ENCODE data around the gene AP5S1. TPM values are rescaled to one million over a fixed set of nuclear protein-coding genes. Genes with fewer than 3 reads are reported as not detected.
"Not testable (repeated sequence)": the region's sequence is repeated elsewhere in the genome, so short reads cannot be mapped to it uniquely, and the experiment has no call there.

Gene AP5S1
- polyA plus RNA-seq, 10 donors = 6.8 to 10.2 (median 8.3) TPM

DNA sequence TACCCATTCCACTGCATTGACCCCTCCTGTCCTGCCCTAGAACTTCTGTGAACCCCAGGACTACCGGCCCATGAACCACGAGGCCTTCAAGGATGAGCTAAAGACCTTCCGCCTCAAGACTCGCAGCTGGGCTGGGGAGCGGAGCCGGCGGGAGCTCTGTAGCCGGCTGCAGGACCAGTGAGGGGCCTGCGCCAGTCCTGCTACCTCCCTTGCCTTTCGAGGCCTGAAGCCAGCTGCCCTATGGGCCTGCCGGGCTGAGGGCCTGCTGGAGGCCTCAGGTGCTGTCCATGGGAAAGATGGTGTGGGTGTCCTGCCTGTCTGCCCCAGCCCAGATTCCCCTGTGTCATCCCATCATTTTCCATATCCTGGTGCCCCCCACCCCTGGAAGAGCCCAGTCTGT is 15.6 kb upstream of the AP5S1 start:
- no peak for DNase-seq

GRCh38 chr20:3808544-3808943 is 11.8 kb upstream of the AP5S1 start:
- DNase-seq = no peak

DNA sequence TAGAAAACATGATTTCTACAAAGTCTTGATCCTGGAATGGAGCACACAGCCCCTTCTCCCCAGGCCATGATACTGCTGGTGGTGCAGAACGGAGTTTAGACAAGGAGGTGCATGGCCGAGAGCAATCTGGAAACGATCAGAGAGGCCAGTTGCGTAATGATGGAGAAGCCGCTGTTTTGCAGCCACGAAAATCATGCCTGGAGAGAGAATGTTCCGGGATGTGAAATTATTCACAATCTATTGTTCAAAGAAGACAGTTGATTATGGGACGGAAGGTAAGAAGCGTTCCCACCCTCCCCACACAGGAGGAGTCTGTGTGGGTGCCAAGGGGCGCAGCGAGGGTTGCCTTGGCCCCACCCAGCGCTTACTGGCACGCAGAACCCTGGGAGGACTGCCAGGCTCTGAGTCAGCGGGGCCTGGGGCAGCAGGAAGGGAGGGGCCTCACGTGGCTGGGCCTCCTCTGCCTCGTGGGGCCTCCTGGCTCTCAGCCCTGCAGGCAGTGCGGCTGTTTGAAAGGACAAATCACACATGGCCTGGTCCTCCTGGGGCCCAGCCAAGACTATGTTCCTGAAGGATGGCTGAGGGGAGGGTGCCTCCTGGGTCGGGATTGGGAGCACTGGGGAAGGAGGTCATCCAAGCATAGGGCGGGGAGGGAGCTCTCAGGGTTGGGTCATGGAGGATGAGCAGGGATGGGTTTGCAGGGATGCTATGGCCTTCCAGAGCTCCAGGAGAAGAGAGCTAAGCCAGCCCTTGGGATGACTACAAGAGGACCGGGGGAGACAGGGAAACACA is 8.7 kb upstream of the AP5S1 start:
- peak; percentile 98 to 100 (median 99) for DNase-seq

GRCh38 chr20:3812259-3812681 is 8.1 kb upstream of the AP5S1 start:
- no peak for DNase-seq

GRCh38 chr20:3812975-3813847 is 7.1 kb upstream of the AP5S1 start:
- DNase-seq = no peak

- no peak for DNase-seq
Observed at GRCh38 chr20:3813848-3814581, 6.3 kb upstream of the AP5S1 start.

GRCh38 chr20:3814928-3815495 is 5.3 kb upstream of the AP5S1 start:
- no peak for DNase-seq

- no peak for DNase-seq
Observed at GRCh38 chr20:3815703-3816315, 4.5 kb upstream of the AP5S1 start.

DNA sequence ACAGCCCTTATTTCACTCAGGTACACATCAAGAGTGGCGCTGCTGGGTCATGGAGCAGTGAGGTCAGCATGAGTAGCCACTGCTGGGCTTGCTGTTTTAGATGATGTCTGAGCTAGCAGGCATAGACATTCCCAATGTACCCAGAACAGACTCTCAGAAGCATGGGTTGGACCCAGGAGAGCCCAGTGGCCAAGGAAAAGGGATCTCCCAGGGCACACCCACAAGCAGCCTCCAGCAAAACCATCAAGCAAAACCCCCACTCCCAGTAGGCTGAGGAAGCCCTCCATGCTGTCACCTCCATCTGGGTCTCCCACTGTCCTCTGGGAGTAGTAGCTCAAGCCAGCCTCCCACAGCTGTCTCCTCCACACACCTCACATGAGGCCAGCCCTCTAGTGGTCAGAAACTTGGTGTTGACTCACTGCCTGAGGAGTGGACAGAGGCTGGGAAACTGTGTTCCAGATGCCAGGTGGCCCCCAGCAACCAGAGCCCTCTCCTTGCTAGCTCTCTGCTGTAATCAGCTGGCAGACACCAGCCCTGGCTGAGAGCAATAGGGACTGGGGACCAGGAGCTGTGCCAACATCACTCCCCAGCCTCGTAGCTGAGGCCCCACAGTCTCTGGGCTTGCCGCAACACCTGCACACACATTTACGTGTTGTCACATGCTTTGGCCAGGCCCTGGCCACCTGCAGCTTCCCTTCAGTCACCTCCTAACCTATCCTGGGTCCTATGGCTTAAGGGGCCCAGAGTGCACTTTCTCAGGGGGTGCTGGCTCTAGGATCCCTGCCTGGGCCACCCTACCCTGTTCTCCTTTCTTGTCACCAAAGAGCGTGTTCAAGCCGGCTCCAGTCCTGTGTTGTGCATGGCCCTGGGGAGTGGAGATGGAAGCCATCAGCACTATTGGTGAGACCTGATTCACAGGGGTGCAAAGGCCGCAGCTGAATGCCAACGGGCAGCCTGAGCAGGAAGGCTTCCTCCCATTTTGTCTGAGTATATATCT is 1.9 kb upstream of the AP5S1 start:
- peak in 2 of 3 donors; percentile 55 to 78 for DNase-seq

GRCh38 chr20:3819411-3820047 is 818 bp upstream of the AP5S1 start:
- DNase-seq = no peak

DNA sequence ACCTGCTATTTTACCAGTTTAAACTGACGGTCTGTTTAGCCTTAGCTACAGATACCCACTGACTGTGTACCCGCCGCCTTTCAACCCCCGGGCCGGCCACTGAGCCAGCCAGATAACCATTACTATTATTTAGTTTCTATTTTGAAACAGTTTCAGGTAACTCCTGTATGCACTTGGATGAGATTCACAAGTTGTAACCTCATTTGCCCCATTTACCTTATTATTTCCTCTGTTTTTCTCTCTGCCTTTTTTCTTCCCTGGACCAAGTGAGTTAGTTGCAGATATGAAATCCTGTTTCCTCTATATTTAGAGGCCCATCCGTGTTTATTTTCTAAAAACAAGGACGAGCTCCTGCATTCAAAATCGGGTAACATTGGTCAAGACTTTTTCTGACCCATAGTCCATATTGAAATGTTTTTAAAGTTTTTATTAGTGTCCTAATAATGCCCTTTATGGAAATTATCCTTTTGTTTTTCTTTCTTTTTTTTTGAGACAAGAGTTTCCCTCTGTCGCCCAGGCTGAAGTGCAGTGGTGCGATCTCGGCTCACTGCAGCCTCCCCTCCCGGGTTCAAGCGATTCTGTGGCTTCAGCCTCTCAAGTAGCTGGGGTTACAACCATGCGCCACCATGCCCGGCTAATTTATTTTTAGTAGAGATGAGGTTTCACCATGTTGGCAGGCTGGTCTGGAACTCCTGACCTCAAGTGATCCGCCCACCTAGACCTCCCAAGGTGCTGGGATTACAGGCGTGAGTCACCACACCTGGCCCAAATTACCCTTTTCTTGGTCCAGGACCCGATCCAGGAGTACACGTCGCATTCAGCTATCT is 767 bp downstream of the AP5S1 start:
- DNase-seq = no peak

DNA sequence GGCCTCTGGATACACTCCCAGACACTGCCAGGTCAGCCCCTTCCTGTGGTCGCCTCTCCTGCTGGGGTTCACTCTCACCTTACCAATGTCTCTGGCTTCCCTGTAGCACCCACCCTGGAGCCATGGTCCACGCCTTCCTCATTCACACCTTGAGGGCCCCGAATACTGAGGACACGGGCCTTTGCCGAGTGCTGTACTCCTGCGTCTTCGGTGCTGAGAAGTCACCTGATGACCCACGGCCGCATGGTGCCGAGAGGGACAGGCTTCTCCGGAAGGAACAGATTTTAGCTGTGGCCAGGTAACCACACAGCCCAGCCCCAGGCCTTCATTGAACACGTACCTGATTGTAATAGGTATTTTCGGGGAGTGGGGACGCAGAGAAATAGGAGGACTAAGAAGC is 1.6 kb downstream of the AP5S1 start:
- no peak for DNase-seq

DNA sequence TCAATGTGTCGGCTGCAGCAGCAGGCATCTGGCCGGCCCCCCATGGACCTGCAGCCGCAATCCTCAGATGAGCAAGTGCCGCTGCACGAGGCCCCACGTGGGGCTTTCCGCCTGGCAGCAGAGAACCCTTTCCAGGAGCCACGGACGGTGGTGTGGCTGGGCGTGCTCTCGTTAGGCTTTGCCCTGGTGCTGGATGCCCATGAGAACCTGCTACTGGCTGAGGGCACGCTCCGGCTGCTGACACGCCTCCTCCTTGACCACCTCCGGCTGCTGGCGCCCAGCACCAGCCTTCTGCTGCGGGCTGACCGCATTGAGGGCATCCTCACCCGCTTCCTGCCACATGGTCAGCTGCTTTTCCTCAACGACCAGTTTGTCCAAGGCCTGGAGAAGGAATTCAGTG is 3.5 kb downstream of the AP5S1 start:
- no peak for DNase-seq

GRCh38 chr20:3825526-3825925 is 5.2 kb downstream of the AP5S1 start:
- DNase-seq = no peak

GRCh38 chr20:3826420-3826819 is 6.1 kb downstream of the AP5S1 start:
- no peak for DNase-seq

DNA sequence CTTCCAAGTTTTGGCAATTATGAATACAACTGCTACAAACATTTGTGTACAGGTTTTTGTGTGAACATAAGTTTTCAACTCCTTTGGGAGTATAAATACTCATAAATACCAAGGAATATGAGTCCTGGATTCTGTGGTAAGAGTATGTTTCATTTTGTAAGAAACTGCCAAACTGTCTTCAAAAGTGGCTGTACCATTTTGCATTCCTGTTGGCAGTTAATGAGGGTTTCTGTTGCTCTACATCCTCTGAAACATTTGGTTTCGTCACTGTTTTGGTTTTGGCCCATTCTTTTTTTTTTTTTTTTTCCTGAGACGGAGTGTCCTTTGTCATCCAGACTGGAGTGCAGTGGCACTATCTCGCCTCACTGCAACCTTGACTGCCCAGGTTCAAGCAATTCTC is 8.5 kb downstream of the AP5S1 start:
- DNase-seq = no peak

- not testable (repeated sequence) for DNase-seq
Observed at GRCh38 chr20:3829891-3830290, 9.5 kb downstream of the AP5S1 start.

DNA sequence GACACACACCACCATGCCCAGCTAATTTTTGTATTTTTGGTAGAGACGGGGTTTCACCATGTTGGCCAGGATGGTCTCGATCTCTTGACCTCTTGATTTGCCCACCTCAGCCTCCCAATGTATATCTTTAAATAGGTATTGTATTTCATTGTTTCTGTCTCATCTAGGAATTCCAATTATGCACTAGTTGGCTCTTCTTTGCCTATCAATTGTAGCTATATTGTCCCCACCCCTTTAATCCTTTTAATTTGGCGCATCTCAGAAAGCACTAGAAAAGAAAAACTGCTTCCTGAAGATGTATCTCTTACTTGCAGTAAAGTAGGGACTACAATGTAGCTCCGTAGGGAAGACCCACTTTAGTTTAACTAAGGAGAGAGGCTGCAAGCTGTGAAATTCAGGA is 15.8 kb downstream of the AP5S1 start:
- DNase-seq = no peak

- DNase-seq = no peak
Observed at GRCh38 chr20:3839328-3839727, 19.0 kb downstream of the AP5S1 start.
